Measurements from ENCODE around the gene FNBP1.

DNA sequence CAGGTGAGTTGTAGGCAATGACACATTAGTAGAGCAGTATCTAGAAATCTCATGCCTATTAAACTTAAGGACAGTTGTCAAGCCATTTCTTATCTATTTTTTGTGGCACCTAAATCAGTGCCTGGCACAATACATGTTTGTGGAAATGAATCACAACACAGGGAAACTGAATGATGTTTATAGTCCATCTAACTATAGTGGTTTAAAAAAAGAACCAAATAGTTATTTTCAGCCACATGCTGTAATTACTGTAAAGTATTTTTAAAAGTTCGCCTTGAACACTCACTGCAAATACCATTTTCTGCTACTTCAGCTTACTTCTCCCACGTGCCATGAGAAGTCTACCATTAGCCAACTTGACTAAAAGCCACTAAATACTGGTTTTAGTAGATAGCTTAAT lies 21.9 kb downstream of the FNBP1 start:
- no peak for TF ChIP-seq CTCF (IDR thresholded peaks at IDR 0.05; ENCODE audit: poor library complexity)
- TF ChIP-seq EZH2 (IDR thresholded peaks at IDR 0.05; ENCODE audit: borderline replicate concordance) = no peak
- TF ChIP-seq EZH2phosphoT487 (IDR thresholded peaks at IDR 0.05; ENCODE audit: low read depth, severe bottlenecking, unreplicated experiment) = no peak

Measured in hepatocyte (in vitro differentiated cells).